Neuronal stem cell (in vitro differentiated cells): Measurements from ENCODE around the gene SLC12A3.

Experiments
- DNase-seq: peaks from one replicate; pipeline ENCODE4 v3.0.0-alpha.2; 2013; ENCODE audit warnings: low spot score
- H2AFZ ChIP-seq: one replicate; pipeline ENCODE4 v1.6.1; 2013; ENCODE audit warnings: mild to moderate bottlenecking, low read length, inconsistent platforms
- H2AK5ac ChIP-seq: 2 replicates; pipeline ENCODE4 v1.6.1; 2013; ENCODE audit warnings: low read depth, mild to moderate bottlenecking, inconsistent platforms, low read length, moderate library complexity, mixed read lengths
- H2BK120ac ChIP-seq: 2 replicates; pipeline ENCODE4 v1.6.1; 2013; ENCODE audit warnings: low read depth, mild to moderate bottlenecking, inconsistent platforms, low read length, moderate library complexity, mixed read lengths
- H2BK12ac ChIP-seq: one replicate; pipeline ENCODE4 v1.6.1; 2013; ENCODE audit warnings: low read length, inconsistent platforms
- H2BK15ac ChIP-seq: 2 replicates; pipeline ENCODE4 v1.6.1; 2013; ENCODE audit warnings: mild to moderate bottlenecking, low read length, inconsistent platforms, mixed read lengths
- H2BK5ac ChIP-seq: one replicate; pipeline ENCODE4 v1.6.1; 2013; ENCODE audit warnings: inconsistent platforms, mild to moderate bottlenecking, low read length, moderate library complexity
- H3K14ac ChIP-seq: one replicate; pipeline ENCODE4 v1.6.1; 2013; ENCODE audit warnings: low read length, inconsistent platforms
- H3K18ac ChIP-seq: 2 replicates; pipeline ENCODE4 v1.6.1; 2013; ENCODE audit warnings: low read length, inconsistent platforms
- H3K23ac ChIP-seq: 2 replicates; pipeline ENCODE4 v1.6.1; 2013; ENCODE audit warnings: low read depth, mild to moderate bottlenecking, mixed read lengths, low read length, inconsistent platforms; ENCODE audit not compliant: poor library complexity
- H3K27ac ChIP-seq: replicated peaks from 3 replicates; pipeline ENCODE4 v1.5.1; 2013; ENCODE audit warnings: low read length, inconsistent platforms
- H3K27me3 ChIP-seq, 3 experiments: 2 replicates each; pipeline ENCODE4 v1.6.1; 2013; ENCODE audit warnings: low read length in 3 of 3, mild to moderate bottlenecking in 2 of 3, inconsistent platforms in 1 of 3, low read depth in 1 of 3, mixed read lengths in 1 of 3, moderate library complexity in 1 of 3; ENCODE audit not compliant: control insufficient read depth in 3 of 3, insufficient read depth in 3 of 3
- H3K36me3 ChIP-seq, 2 donors: replicated peaks in 1 of 2; 2 replicates each; pipeline ENCODE4 v1.6.1; 2013; ENCODE audit warnings: low read length in 2 of 2; ENCODE audit not compliant: control insufficient read depth in 2 of 2, insufficient read depth in 2 of 2
- H3K4ac ChIP-seq: 2 replicates; pipeline ENCODE4 v1.6.1; 2013; ENCODE audit warnings: inconsistent platforms, mild to moderate bottlenecking, low read length, moderate library complexity
- H3K4me1 ChIP-seq, 2 donors: 1 replicate in 1 of 2; 2 replicates in 1 of 2; pipeline ENCODE4 v1.6.1; 2013; ENCODE audit warnings: low read length in 2 of 2, low read depth in 1 of 2; ENCODE audit not compliant: control insufficient read depth in 2 of 2, insufficient read depth in 1 of 2
- H3K4me2 ChIP-seq: one replicate; pipeline ENCODE4 v1.6.1; 2013; ENCODE audit warnings: mild to moderate bottlenecking, low read length, inconsistent platforms; ENCODE audit not compliant: insufficient read depth, poor library complexity, severe bottlenecking
- H3K4me3 ChIP-seq, 2 donors: 2 replicates each; pipeline ENCODE4 v1.5.1; 2013; ENCODE audit warnings: low read length in 2 of 2, mild to moderate bottlenecking in 2 of 2, inconsistent platforms in 1 of 2, moderate library complexity in 1 of 2
- H3K79me1 ChIP-seq: one replicate; pipeline ENCODE4 v1.6.1; 2013; ENCODE audit warnings: low read depth, mild to moderate bottlenecking, inconsistent platforms, low read length, moderate library complexity
- H3K9ac ChIP-seq: one replicate; pipeline ENCODE4 v1.6.1; 2013; ENCODE audit warnings: mild to moderate bottlenecking, low read depth, low read length, inconsistent platforms; ENCODE audit not compliant: poor library complexity
- H3K9me3 ChIP-seq, 2 donors: replicated peaks in 1 of 2; 2 replicates each; pipeline versions ENCODE3 to v1.6.1; 2013; ENCODE audit warnings: low read length in 2 of 2, mild to moderate bottlenecking in 2 of 2, inconsistent platforms in 1 of 2, low read depth in 1 of 2, mixed read lengths in 1 of 2, moderate library complexity in 1 of 2; ENCODE audit not compliant: control insufficient read depth in 2 of 2, insufficient read depth in 1 of 2
- H4K8ac ChIP-seq: one replicate; pipeline ENCODE4 v1.6.1; 2013; ENCODE audit warnings: low read depth, mild to moderate bottlenecking, inconsistent platforms, low read length, moderate library complexity
- H4K91ac ChIP-seq: one replicate; pipeline ENCODE4 v1.6.1; 2013; ENCODE audit warnings: low read length, low read depth, mild to moderate bottlenecking, inconsistent platforms; ENCODE audit not compliant: poor library complexity
- WGBS, 2 donors: extraction: QIAGEN DNeasy Blood & Tissue Kit; methylation state at CpG; one replicate each; pipeline ENCODE4 v1.1.7; 2013; ENCODE audit warnings: missing lambda C conversion rate in 2 of 2, mixed read lengths in 1 of 2; ENCODE audit not compliant: insufficient read length in 2 of 2, insufficient replicate concordance in 1 of 2; ENCODE audit errors: extremely low coverage in 2 of 2; 5-methylcytosine and 5-hydroxymethylcytosine counted together

The SLC12A3 gene

GRCh38 chr16:56886296-56886695, 21.3 kb downstream of the SLC12A3 start:
- no CpG with 5 or more reads among the region's 12 CpGs for WGBS, 2 donors
- Histone ChIP-seq H3K14ac (peak overlapping the region; percentile 8), H4K8ac (no peak overlapping the region), H3K79me1 (peaks cover 2% of the 10 kb centered on the region), H3K9ac (no peak overlapping the region), H3K4ac (no peak overlapping the region), H2AFZ (no peak overlapping the region), H3K4me1 (no peaks in the 10 kb centered on the region), H2BK5ac (no peak overlapping the region), H2BK12ac (no peak overlapping the region), H3K27me3 (no peaks in the 10 kb centered on the region), H3K4me2 (no peak overlapping the region), H2BK15ac (peak overlapping the region; percentile 1), H3K4me3 (no peak overlapping the region), H2AK5ac (peak overlapping the region; percentile 46), H3K27ac (no peak overlapping the region), H3K18ac (peak overlapping the region; percentile 71), H3K23ac (peak overlapping the region; percentile 20), H2BK120ac (no peak overlapping the region), H3K36me3 (no peaks in the 10 kb centered on the region), H3K9me3 (peaks cover 6 to 15% of the 10 kb centered on the region in 2 donors), H4K91ac (no peak overlapping the region)
- DNase-seq, result no peak

GRCh38 chr16:56886826-56887225, 21.8 kb downstream of the SLC12A3 start:
- DNase-seq, result no peak
- Histone ChIP-seq H2BK120ac (no peak overlapping the region), H3K4me1 (no peaks in the 10 kb centered on the region), H3K9ac (no peak overlapping the region), H3K4ac (no peak overlapping the region), H3K9me3 (peaks cover 6 to 15% of the 10 kb centered on the region in 2 donors), H2BK15ac (no peak overlapping the region), H3K14ac (no peak overlapping the region), H4K8ac (no peak overlapping the region), H3K4me2 (no peak overlapping the region), H3K27me3 (no peaks in the 10 kb centered on the region), H3K27ac (no peak overlapping the region), H3K23ac (no peak overlapping the region), H4K91ac (no peak overlapping the region), H2BK5ac (no peak overlapping the region), H2BK12ac (no peak overlapping the region), H3K79me1 (peaks cover 2% of the 10 kb centered on the region), H3K4me3 (no peak overlapping the region), H2AFZ (no peak overlapping the region), H3K36me3 (no peaks in the 10 kb centered on the region), H2AK5ac (no peak overlapping the region), H3K18ac (no peak overlapping the region)
- WGBS, 2 donors, result no CpG with 5 or more reads among the region's 9 CpGs

GRCh38 chr16:56888806-56889205, 23.8 kb downstream of the SLC12A3 start:
- H3K4ac ChIP-seq, result no peak overlapping the region
- no peak overlapping the region for H2AFZ ChIP-seq
- H3K79me1 ChIP-seq, result peaks cover under 1% of the 10 kb centered on the region
- no peak overlapping the region for H3K27ac ChIP-seq
- no peak overlapping the region for H2BK12ac ChIP-seq
- H3K36me3 ChIP-seq, result no peaks in the 10 kb centered on the region
- H3K18ac ChIP-seq, result no peak overlapping the region
- H2BK15ac ChIP-seq, result no peak overlapping the region
- H3K27me3 ChIP-seq, result no peaks in the 10 kb centered on the region
- no peak overlapping the region for H2AK5ac ChIP-seq
- no peak overlapping the region for H2BK5ac ChIP-seq
- no peak overlapping the region for H3K23ac ChIP-seq
- no peak for DNase-seq
- H3K14ac ChIP-seq, result no peak overlapping the region
- H3K4me1 ChIP-seq, result no peaks in the 10 kb centered on the region
- WGBS, 2 donors, result no CpG with 5 or more reads among the region's 7 CpGs
- no peak overlapping the region for H3K4me3 ChIP-seq
- no peak overlapping the region for H3K4me2 ChIP-seq
- H4K8ac ChIP-seq, result no peak overlapping the region
- no peak overlapping the region for H2BK120ac ChIP-seq
- no peak overlapping the region for H4K91ac ChIP-seq
- H3K9me3 ChIP-seq, result peaks cover 6 to 15% of the 10 kb centered on the region in 2 donors
- H3K9ac ChIP-seq, result no peak overlapping the region

GRCh38 chr16:56889206-56889605, 24.2 kb downstream of the SLC12A3 start:
- no peak overlapping the region for H4K8ac ChIP-seq
- H3K27me3 ChIP-seq, result no peaks in the 10 kb centered on the region
- H2BK15ac ChIP-seq, result no peak overlapping the region
- H2AFZ ChIP-seq, result no peak overlapping the region
- DNase-seq, result no peak
- H3K4me3 ChIP-seq, result no peak overlapping the region
- H3K79me1 ChIP-seq, result no peaks in the 10 kb centered on the region
- no peak overlapping the region for H3K27ac ChIP-seq
- H3K36me3 ChIP-seq, result no peaks in the 10 kb centered on the region
- H3K14ac ChIP-seq, result no peak overlapping the region
- no peak overlapping the region for H3K4me2 ChIP-seq
- no peaks in the 10 kb centered on the region for H3K4me1 ChIP-seq
- H2BK5ac ChIP-seq, result no peak overlapping the region
- no peak overlapping the region for H2BK120ac ChIP-seq
- H4K91ac ChIP-seq, result no peak overlapping the region
- peaks cover 6 to 15% of the 10 kb centered on the region in 2 donors for H3K9me3 ChIP-seq
- H3K18ac ChIP-seq, result no peak overlapping the region
- H2AK5ac ChIP-seq, result no peak overlapping the region
- no CpG with 5 or more reads among the region's 5 CpGs for WGBS, 2 donors
- no peak overlapping the region for H3K4ac ChIP-seq
- no peak overlapping the region for H3K9ac ChIP-seq
- no peak overlapping the region for H2BK12ac ChIP-seq
- H3K23ac ChIP-seq, result no peak overlapping the region
